Measurements from ENCODE around the gene PRKN. TPM values are rescaled to one million over a fixed set of nuclear protein-coding genes. Genes with fewer than 3 reads are reported as not detected.

PRKN gene
- total and polyA plus RNA-seq, 2 donors (not counting 3 experiments of a cell fraction or from before 2014, with no cell fraction given): 0.06 TPM; not detected in 1

DNA sequence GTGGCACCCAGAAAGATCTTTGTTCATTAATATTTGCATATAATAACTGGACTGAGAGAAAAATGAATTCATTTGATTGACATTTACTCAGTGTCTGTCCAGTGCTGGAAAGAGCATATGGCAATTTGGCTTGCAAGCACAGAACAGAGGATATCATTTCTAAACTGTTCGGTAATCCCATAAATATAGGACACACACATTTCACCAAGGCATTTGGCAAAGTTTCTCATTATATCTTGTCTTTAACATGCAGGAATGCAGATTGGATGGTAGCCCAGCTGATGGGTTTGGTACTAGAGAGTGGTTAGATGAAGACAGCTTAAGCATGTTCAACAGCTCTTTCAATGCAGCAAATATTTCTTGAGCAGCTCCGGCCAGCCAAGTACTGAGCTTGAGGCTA is 259.2 kb downstream of the PRKN start:
- H3K27me3 ChIP-seq (ENCODE audit: control insufficient read depth in 2 of 2, insufficient read depth in 2 of 2, low read length in 2 of 2): no peaks in the 10 kb centered on the region
- POLR2A ChIA-PET: no interaction called here
- no peaks in the 10 kb centered on the region for H3K36me3 ChIP-seq (ENCODE audit: control insufficient read depth in 2 of 2, extremely low read depth in 1 of 2, insufficient read depth in 2 of 2, low read length in 2 of 2)
- no peak for TF ChIP-seq JUN (IDR thresholded peaks at IDR 0.05; ENCODE audit: borderline replicate concordance, insufficient read depth, insufficient read length, low read depth)
- no peak for TF ChIP-seq POLR2A (IDR thresholded peaks at IDR 0.05; ENCODE audit: low read depth, low read length)
- no peak for TF ChIP-seq GATA2 (IDR thresholded peaks at IDR 0.05; ENCODE audit: insufficient read depth, insufficient read length, low read depth, low read length)
- TF ChIP-seq FOS (IDR thresholded peaks at IDR 0.05; ENCODE audit: borderline replicate concordance, insufficient read depth, low read length): no peak
- no peak for TF ChIP-seq EZH2 (IDR thresholded peaks at IDR 0.05; ENCODE audit: borderline replicate concordance, low read depth, low read length, severe bottlenecking)
- TF ChIP-seq, protein P1, sequence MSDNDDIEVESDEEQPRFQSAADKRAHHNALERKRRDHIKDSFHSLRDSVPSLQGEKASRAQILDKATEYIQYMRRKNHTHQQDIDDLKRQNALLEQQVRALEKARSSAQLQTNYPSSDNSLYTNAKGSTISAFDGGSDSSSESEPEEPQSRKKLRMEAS (IDR thresholded peaks at IDR 0.05; ENCODE audit: insufficient read depth, insufficient read length): no peak
- TF ChIP-seq MYC (IDR thresholded peaks at IDR 0.05; ENCODE audit: low read depth, low read length): no peak
- TF ChIP-seq, protein P2, sequence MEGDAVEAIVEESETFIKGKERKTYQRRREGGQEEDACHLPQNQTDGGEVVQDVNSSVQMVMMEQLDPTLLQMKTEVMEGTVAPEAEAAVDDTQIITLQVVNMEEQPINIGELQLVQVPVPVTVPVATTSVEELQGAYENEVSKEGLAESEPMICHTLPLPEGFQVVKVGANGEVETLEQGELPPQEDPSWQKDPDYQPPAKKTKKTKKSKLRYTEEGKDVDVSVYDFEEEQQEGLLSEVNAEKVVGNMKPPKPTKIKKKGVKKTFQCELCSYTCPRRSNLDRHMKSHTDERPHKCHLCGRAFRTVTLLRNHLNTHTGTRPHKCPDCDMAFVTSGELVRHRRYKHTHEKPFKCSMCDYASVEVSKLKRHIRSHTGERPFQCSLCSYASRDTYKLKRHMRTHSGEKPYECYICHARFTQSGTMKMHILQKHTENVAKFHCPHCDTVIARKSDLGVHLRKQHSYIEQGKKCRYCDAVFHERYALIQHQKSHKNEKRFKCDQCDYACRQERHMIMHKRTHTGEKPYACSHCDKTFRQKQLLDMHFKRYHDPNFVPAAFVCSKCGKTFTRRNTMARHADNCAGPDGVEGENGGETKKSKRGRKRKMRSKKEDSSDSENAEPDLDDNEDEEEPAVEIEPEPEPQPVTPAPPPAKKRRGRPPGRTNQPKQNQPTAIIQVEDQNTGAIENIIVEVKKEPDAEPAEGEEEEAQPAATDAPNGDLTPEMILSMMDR (IDR thresholded peaks at IDR 0.05; ENCODE audit: extremely low read depth in 1 of 2, insufficient read depth in 1 of 2, low read depth in 1 of 2, low read length in 2 of 2): no peak
- TF ChIP-seq POLR2AphosphoS5 (IDR thresholded peaks at IDR 0.05; ENCODE audit: insufficient read depth, low read depth, low read length): no peak
- no peaks in the 10 kb centered on the region for H3K4me1 ChIP-seq (ENCODE audit: control insufficient read depth, extremely low read depth, insufficient read depth, low read length)
- no peak overlapping the region for H3K27ac ChIP-seq (ENCODE audit: insufficient read depth, low read depth, low read length)
- H3K79me2 ChIP-seq (ENCODE audit: control insufficient read depth, insufficient read depth, low read length): no peaks in the 10 kb centered on the region
- FAIRE-seq: no peak
- intact Hi-C loops (cut with micrococcal nuclease) (no loop called here), dilution Hi-C loops (cut with MboI; ENCODE audit: extremely low pct_ligation_motif_present, low sequenced_read_pairs) (no loop called here)
- H3K4me3 ChIP-seq (replicated peaks in 1 of 3; ENCODE audit: insufficient read depth in 1 of 3, low read depth in 1 of 3, low read length in 3 of 3): no peak overlapping the region
- no peak overlapping the region for H2AFZ ChIP-seq (ENCODE audit: low read depth, low read length)
- no peak for DNase-seq (ENCODE audit: low read depth, low spot score)
- no peak overlapping the region for H3K4me2 ChIP-seq (ENCODE audit: insufficient read depth, low read length)
- CTCF ChIA-PET: no interaction called here
- no peaks in the 10 kb centered on the region for H4K20me1 ChIP-seq (replicated peaks; ENCODE audit: control insufficient read depth, extremely low read depth, insufficient read depth, low read length)
- no peaks in the 10 kb centered on the region for H3K9me1 ChIP-seq (replicated peaks; ENCODE audit: control insufficient read depth, extremely low read depth, insufficient read depth, low read length)
- no peak overlapping the region for H3K9ac ChIP-seq (replicated peaks; ENCODE audit: extremely low read depth, insufficient read depth, low read length)
- no TSS peak for BruUV-seq (replicated peaks)
- H3K9me3 ChIP-seq (replicated peaks; ENCODE audit: control insufficient read depth, insufficient read depth, low read length): no peaks in the 10 kb centered on the region

All from endothelial cell of umbilical vein (primary cell).